ENCODE results near the gene GATA3. TPM values are rescaled to one million over a fixed set of nuclear protein-coding genes. Genes with fewer than 3 reads are reported as not detected.

GATA3 gene
- total RNA-seq, 1 donor from 2014 or later: 2.7 TPM

- no peaks in the 10 kb centered on the region for H3K9me3 Mint-ChIP-seq (ENCODE audit: low read depth)
- no peak for DNase-seq (ENCODE audit: low spot score, unreplicated experiment)
- no peak for TF ChIP-seq CTCF (IDR thresholded peaks at IDR 0.05; ENCODE audit: unreplicated experiment)
- no peak overlapping the region for H3K27ac Mint-ChIP-seq
- H3K4me1 Mint-ChIP-seq (ENCODE audit: low read depth): peaks cover 3% of the 10 kb centered on the region
- peaks cover 55% of the 10 kb centered on the region for H3K27me3 Mint-ChIP-seq
- H3K4me3 Mint-ChIP-seq (ENCODE audit: low read depth): no peak overlapping the region
- no peaks in the 10 kb centered on the region for H3K36me3 Mint-ChIP-seq (ENCODE audit: insufficient read depth)
Observed at GRCh38 chr10:8096931-8097330, 42.4 kb downstream of the GATA3 start.

GRCh38 chr10:8100366-8100765, 45.9 kb downstream of the GATA3 start:
- no peak overlapping the region for H3K27ac Mint-ChIP-seq
- DNase-seq (ENCODE audit: low spot score, unreplicated experiment): no peak
- no peaks in the 10 kb centered on the region for H3K36me3 Mint-ChIP-seq (ENCODE audit: insufficient read depth)
- no peaks in the 10 kb centered on the region for H3K9me3 Mint-ChIP-seq (ENCODE audit: low read depth)
- H3K27me3 Mint-ChIP-seq: peaks cover 65% of the 10 kb centered on the region
- H3K4me3 Mint-ChIP-seq (ENCODE audit: low read depth): no peak overlapping the region
- H3K4me1 Mint-ChIP-seq (ENCODE audit: low read depth): peaks cover 12% of the 10 kb centered on the region
- TF ChIP-seq CTCF (IDR thresholded peaks at IDR 0.05; ENCODE audit: unreplicated experiment): no peak

GRCh38 chr10:8102708-8103401, 48.4 kb downstream of the GATA3 start:
- TF ChIP-seq CTCF (IDR thresholded peaks at IDR 0.05; ENCODE audit: unreplicated experiment): no peak
- H3K4me3 Mint-ChIP-seq (ENCODE audit: low read depth): no peak overlapping the region
- H3K4me1 Mint-ChIP-seq (ENCODE audit: low read depth): peaks cover 9% of the 10 kb centered on the region
- no peak for DNase-seq (ENCODE audit: low spot score, unreplicated experiment)
- no peaks in the 10 kb centered on the region for H3K9me3 Mint-ChIP-seq (ENCODE audit: low read depth)
- H3K36me3 Mint-ChIP-seq (ENCODE audit: insufficient read depth): no peaks in the 10 kb centered on the region
- peaks cover 70% of the 10 kb centered on the region for H3K27me3 Mint-ChIP-seq
- H3K27ac Mint-ChIP-seq: no peak overlapping the region

GRCh38 chr10:8103543-8103942, 49.1 kb downstream of the GATA3 start:
- H3K27ac Mint-ChIP-seq: no peak overlapping the region
- H3K4me3 Mint-ChIP-seq (ENCODE audit: low read depth): no peak overlapping the region
- TF ChIP-seq CTCF (IDR thresholded peaks at IDR 0.05; ENCODE audit: unreplicated experiment): no peak
- no peaks in the 10 kb centered on the region for H3K9me3 Mint-ChIP-seq (ENCODE audit: low read depth)
- DNase-seq (ENCODE audit: low spot score, unreplicated experiment): no peak
- H3K27me3 Mint-ChIP-seq: peaks cover 66% of the 10 kb centered on the region
- peaks cover 9% of the 10 kb centered on the region for H3K4me1 Mint-ChIP-seq (ENCODE audit: low read depth)
- no peaks in the 10 kb centered on the region for H3K36me3 Mint-ChIP-seq (ENCODE audit: insufficient read depth)

- peaks cover 9% of the 10 kb centered on the region for H3K4me1 Mint-ChIP-seq (ENCODE audit: low read depth)
- no peaks in the 10 kb centered on the region for H3K9me3 Mint-ChIP-seq (ENCODE audit: low read depth)
- TF ChIP-seq CTCF (IDR thresholded peaks at IDR 0.05; ENCODE audit: unreplicated experiment): no peak
- no peak overlapping the region for H3K27ac Mint-ChIP-seq
- no peak overlapping the region for H3K4me3 Mint-ChIP-seq (ENCODE audit: low read depth)
- DNase-seq (ENCODE audit: low spot score, unreplicated experiment): no peak
- H3K27me3 Mint-ChIP-seq: peaks cover 66% of the 10 kb centered on the region
- H3K36me3 Mint-ChIP-seq (ENCODE audit: insufficient read depth): no peaks in the 10 kb centered on the region
Observed at GRCh38 chr10:8104005-8104404, 49.5 kb downstream of the GATA3 start.

Data from progenitor cell of endocrine pancreas (in vitro differentiated cells).